GM12878 (cell line): Measurements from ENCODE around the gene BBS2. TPM values are rescaled to one million over a fixed set of nuclear protein-coding genes. Genes with fewer than 3 reads are reported as not detected.

Source experiments
- ATAC-seq: fragments of 200-7000 bp; cut with Tn5 transposase; 3 replicates; pipeline ENCODE4 v1.9.1; 2020; ENCODE audit warnings: mild to moderate bottlenecking, moderate library complexity
- BruUV-seq: library from RNA; stranded (reverse); fragments of 400-500 nt; replicated peaks from 2 replicates; lab custom pipeline; 2021; lab: Mats Ljungman, UMichigan
- CTCF ChIA-PET: fragments of 300-600 bp; sonication (Branson Sonifier 250); formaldehyde crosslinking; extraction: SDS; loops from one replicate; lab custom pipeline; 2021; ENCODE audit warnings: inconsistent platforms; lab: Yijun Ruan, JAX
- POLR2A ChIA-PET: fragments of 350-600 bp; formaldehyde crosslinking; extraction: SDS; loops from one replicate; lab custom pipeline; 2021; ENCODE audit warnings: inconsistent platforms; lab: Charles Lee
- RAD21 ChIA-PET: fragments of 300-600 bp; sonication (Branson Sonifier 250); formaldehyde crosslinking; loops from one replicate; lab custom pipeline; 2023; ENCODE audit warnings: antibody characterized with exemption; ENCODE audit not compliant: unreplicated experiment; lab: Charles Lee
- SMC1A ChIA-PET: fragments of 300-600 bp; sonication (Branson Sonifier 250); formaldehyde crosslinking; loops from one replicate; lab custom pipeline; 2023; ENCODE audit not compliant: unreplicated experiment, uncharacterized antibody; lab: Charles Lee
- DNase-seq: peaks from one replicate; pipeline ENCODE4 v3.0.0-alpha.2; 2011; ENCODE audit warnings: low read depth, low spot score
- FAIRE-seq: peaks from 3 replicates; lab custom pipeline; 2011; peaks lifted over from hg19 to GRCh38; lab: Jason Lieb, UNC
- H2AFZ ChIP-seq: 2 replicates; pipeline ENCODE4 v1.6.0; 2011; ENCODE audit warnings: low read depth, low read length, control low read depth; ENCODE audit not compliant: control insufficient read depth
- H3K27ac ChIP-seq: 2 replicates; pipeline ENCODE4 v1.5.1; 2011; ENCODE audit warnings: control low read depth; ENCODE audit not compliant: control insufficient read depth, insufficient read depth
- H3K27me3 ChIP-seq, 2 experiments: replicated peaks in 1 of 2; 2 replicates each; pipeline versions ENCODE4 v1.6.0 to v1.6.1; 2011; ENCODE audit warnings: low read length in 1 of 2; ENCODE audit not compliant: control insufficient read depth in 2 of 2, insufficient read depth in 2 of 2
- H3K36me3 ChIP-seq, 2 experiments: 2 replicates each; pipeline ENCODE4 v1.5.1; 2011; ENCODE audit warnings: low read length in 1 of 2; ENCODE audit not compliant: control insufficient read depth in 2 of 2, insufficient read depth in 2 of 2
- H3K4me1 ChIP-seq: 2 replicates; pipeline ENCODE4 v1.6.1; 2011; ENCODE audit warnings: mild to moderate bottlenecking, low read length, moderate library complexity, mixed read lengths; ENCODE audit not compliant: control insufficient read depth, insufficient read depth
- H3K4me2 ChIP-seq: 2 replicates; pipeline ENCODE4 v1.6.0; 2011; ENCODE audit warnings: control low read depth; ENCODE audit not compliant: control insufficient read depth, insufficient read depth
- H3K4me3 ChIP-seq: fragments of 200-600 bp; sonication (generic); 2 replicates; pipeline ENCODE4 v1.5.1; 2016
- H3K79me2 ChIP-seq: 2 replicates; pipeline ENCODE4 v1.6.0; 2011; ENCODE audit warnings: low read length; ENCODE audit not compliant: control insufficient read depth, insufficient read depth
- H3K9ac ChIP-seq: 2 replicates; pipeline ENCODE4 v1.8.0; 2011; ENCODE audit warnings: low read length, control low read depth, mixed read lengths; ENCODE audit not compliant: control insufficient read depth, insufficient read depth
- H3K9me3 ChIP-seq: replicated peaks from 3 replicates; pipeline ENCODE4 v1.5.1; 2011; ENCODE audit warnings: mild to moderate bottlenecking, low read length; ENCODE audit not compliant: control insufficient read depth, insufficient read depth
- H4K20me1 ChIP-seq: 2 replicates; pipeline ENCODE4 v1.6.0; 2011; ENCODE audit not compliant: control insufficient read depth, insufficient read depth
- NR2C1 ChIP-seq: fragments of 450-650 bp; IDR thresholded peaks from 2 replicates; pipeline ENCODE4 v1.6.1; 2017; ENCODE audit warnings: antibody characterized with exemption, mild to moderate bottlenecking, moderate library complexity
- PML ChIP-seq: IDR thresholded peaks from 2 replicates; pipeline ENCODE4 v1.6.1; 2012; ENCODE audit warnings: low read length, inconsistent platforms
- RAD21 ChIP-seq: IDR thresholded peaks from 2 replicates; pipeline ENCODE4 v1.6.1; 2011; ENCODE audit warnings: mild to moderate bottlenecking, low read depth, low read length, moderate library complexity; ENCODE audit not compliant: insufficient read depth
- RELB ChIP-seq: fragments of 450-650 bp; IDR thresholded peaks from 2 replicates; pipeline ENCODE4 v1.6.1; 2017; ENCODE audit warnings: low read depth, mild to moderate bottlenecking, moderate library complexity
- USF2 ChIP-seq: IDR thresholded peaks from 2 replicates; pipeline ENCODE4 v1.6.1; 2011; ENCODE audit warnings: low read depth, low read length, improper control_type of control experiment, borderline replicate concordance
- ZBTB40 ChIP-seq: fragments of 450-650 bp; IDR thresholded peaks from 2 replicates; pipeline ENCODE4 v1.6.1; 2016; ENCODE audit warnings: mild to moderate bottlenecking, moderate library complexity, borderline replicate concordance
- ZSCAN29 ChIP-seq: fragments of 450-650 bp; IDR thresholded peaks from 2 replicates; pipeline ENCODE4 v1.6.1; 2017; ENCODE audit warnings: mild to moderate bottlenecking, moderate library complexity
- ZZZ3 ChIP-seq: IDR thresholded peaks from 2 replicates; pipeline ENCODE4 v1.6.1; 2011; ENCODE audit warnings: low read depth; ENCODE audit not compliant: control insufficient read depth, insufficient read length
- WGBS: methylation state at CpG from one replicate; pipeline ENCODE4 v1.1.6; 2016; ENCODE audit warnings: low lambda C conversion rate; ENCODE audit not compliant: insufficient replicate concordance, insufficient coverage; ENCODE audit errors: missing lambda C conversion rate; 5-methylcytosine and 5-hydroxymethylcytosine counted together
- in situ Hi-C: fragments of 300-500 bp; cut with MboI; formaldehyde crosslinking; loops from 9 replicates; pipeline ENCODE4 v1.14.3; 2018; ENCODE audit warnings: mixed read lengths
- intact Hi-C: fragments of 100-400 bp; cut with micrococcal nuclease; formaldehyde crosslinking; loops from one replicate; pipeline ENCODE4 v1.14.2; 2022; ENCODE audit not compliant: unreplicated experiment
- polyA plus RNA-seq, 11 experiments: library from polyadenylated mRNA; depleted of rRNA in 4 of 11; unstranded in 6 of 11; stranded (reverse) in 5 of 11; fragments of >200 nt; fragmentation: Nextera tagmentation in 4 of 11; fragmentation: Illumina TruSeq in 1 of 11; extraction: Ambion mirVana in 4 of 11; extraction: Trizol in 1 of 11; gene quantifications; 1 replicate in 1 of 11; 2 replicates in 10 of 11; pipeline versions ENCODE4 v1.2.1 to v1.2.3, GENCODE V29; 2011 to 2016; ENCODE audit warnings: inconsistent platforms in 2 of 11, missing spikeins in 2 of 11, low read depth in 1 of 11
- total RNA-seq, 4 experiments: library from RNA; depleted of rRNA in 3 of 4; stranded (reverse); fragments of >200 nt in 3 of 4; fragmentation: Illumina TruSeq in 1 of 4; extraction: Trizol in 1 of 4; gene quantifications; 2 replicates each; pipeline versions ENCODE4 v1.2.1 to v1.2.3, GENCODE V29; 2013 to 2021
- TF ChIP-seq, protein P1 (sequence below): fragments of 450-650 bp; formaldehyde crosslinking; IDR thresholded peaks from 2 replicates; pipeline ENCODE4 v1.4.0; 2022; ENCODE audit warnings: mild to moderate bottlenecking, moderate library complexity

The BBS2 gene
- total and polyA plus RNA-seq, 10 of the 15 experiments (the other 5 are each of a cell fraction or from before 2014, with no cell fraction given) = 4.9 to 38.3 (median 16.4) TPM

DNA sequence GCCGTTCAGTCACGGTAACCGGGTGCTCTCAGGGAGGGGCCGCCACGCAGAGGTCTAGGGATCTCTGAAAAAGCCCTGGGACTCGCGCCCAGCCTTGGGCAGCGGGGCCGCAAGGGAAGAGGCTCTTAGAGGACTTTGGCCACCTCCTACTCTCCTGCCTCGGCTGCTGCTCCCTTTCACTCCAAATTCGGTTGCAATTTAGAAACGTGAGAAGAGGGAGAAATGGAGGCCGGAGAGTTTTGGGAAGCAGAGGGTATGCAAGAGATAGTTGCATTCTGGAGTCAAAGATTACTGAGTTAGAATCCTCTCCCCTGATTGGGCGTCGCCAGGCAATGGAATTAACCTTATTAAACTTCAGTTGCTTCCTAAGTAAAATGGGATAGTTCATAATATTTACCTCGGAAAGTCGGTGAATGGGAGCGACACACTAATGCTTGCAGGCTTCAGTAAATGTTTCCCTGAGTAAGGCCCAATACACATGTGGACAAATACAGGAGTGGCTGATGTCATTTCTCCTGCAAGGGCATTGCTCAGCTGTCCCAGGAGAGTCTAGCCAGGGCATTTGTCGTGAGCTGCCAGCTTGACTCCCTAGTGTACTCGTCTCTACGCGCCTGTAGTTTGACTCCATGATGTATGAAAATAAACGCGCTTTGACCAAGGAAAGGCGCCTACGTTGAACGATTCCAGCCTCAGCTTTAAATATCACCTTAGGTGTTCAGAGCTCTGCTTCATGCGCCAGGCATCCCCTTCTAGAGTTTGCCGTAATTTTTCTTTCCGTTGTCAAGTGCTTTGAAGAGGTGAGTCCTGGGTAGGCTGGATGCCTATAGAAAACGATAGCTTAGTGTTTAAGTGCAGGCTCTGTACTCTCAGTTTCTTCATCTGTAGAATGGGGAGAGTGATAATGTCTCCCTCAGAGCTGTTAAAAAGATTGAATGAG, 67.8 kb downstream of the BBS2 start:
- ATAC-seq (peak; percentile 63), FAIRE-seq (no peak), DNase-seq (no peak)
- Histone ChIP-seq H2AFZ (peak overlapping the region; percentile 62), H3K9me3 (no peaks in the 10 kb centered on the region), H3K27ac (peak overlapping the region; percentile 43), H3K4me3 (peak overlapping the region; percentile 94), H3K27me3 (no peaks in the 10 kb centered on the region), H3K9ac (peak overlapping the region; percentile 70), H3K4me1 (peaks cover 3% of the 10 kb centered on the region; the same call in 1 of the 2 replicates), H3K36me3 (peaks cover 0 to 15% of the 10 kb centered on the region in 2 experiments; a peak in 3 of 4 replicates), H3K79me2 (peaks cover 66% of the 10 kb centered on the region), H4K20me1 (no peaks in the 10 kb centered on the region), H3K4me2 (peak overlapping the region; percentile 81)
- WGBS = 2% methylated on average over 31 of the region's 31 CpGs
- BruUV-seq = TSS peak; percentile 79
- RAD21 ChIA-PET = interaction anchor here (0.7 to 1.4 kb wide), 6 partner anchors 28 to 249 kb away, joined by 3 to 11 read pairs (median 4); partner anchors contain the start of gene BBS2
- intact Hi-C loops = no loop called here
- SMC1A ChIA-PET = interaction anchor here (0.5 to 1.3 kb wide), 7 partner anchors 12 to 127 kb away, joined by 3 to 8 read pairs (median 4); no protein-coding TSS in a partner anchor
- CTCF ChIA-PET = interaction anchor here (0.8 to 2.2 kb wide), 8 partner anchors 8 to 250 kb away, joined by 3 to 9 read pairs (median 4); no protein-coding TSS in a partner anchor
- POLR2A ChIA-PET = interaction anchor here (0.6 to 2.3 kb wide), 9 partner anchors 9 to 95 kb away, joined by 3 to 8 read pairs (median 4); no protein-coding TSS in a partner anchor
- in situ Hi-C loops = no loop called here
- no peak for TF ChIP-seq RELB
- TF ChIP-seq USF2 = no peak
- TF ChIP-seq ZSCAN29 = no peak
- TF ChIP-seq RAD21 = no peak
- no peak for TF ChIP-seq PML
- TF ChIP-seq, protein P1, sequence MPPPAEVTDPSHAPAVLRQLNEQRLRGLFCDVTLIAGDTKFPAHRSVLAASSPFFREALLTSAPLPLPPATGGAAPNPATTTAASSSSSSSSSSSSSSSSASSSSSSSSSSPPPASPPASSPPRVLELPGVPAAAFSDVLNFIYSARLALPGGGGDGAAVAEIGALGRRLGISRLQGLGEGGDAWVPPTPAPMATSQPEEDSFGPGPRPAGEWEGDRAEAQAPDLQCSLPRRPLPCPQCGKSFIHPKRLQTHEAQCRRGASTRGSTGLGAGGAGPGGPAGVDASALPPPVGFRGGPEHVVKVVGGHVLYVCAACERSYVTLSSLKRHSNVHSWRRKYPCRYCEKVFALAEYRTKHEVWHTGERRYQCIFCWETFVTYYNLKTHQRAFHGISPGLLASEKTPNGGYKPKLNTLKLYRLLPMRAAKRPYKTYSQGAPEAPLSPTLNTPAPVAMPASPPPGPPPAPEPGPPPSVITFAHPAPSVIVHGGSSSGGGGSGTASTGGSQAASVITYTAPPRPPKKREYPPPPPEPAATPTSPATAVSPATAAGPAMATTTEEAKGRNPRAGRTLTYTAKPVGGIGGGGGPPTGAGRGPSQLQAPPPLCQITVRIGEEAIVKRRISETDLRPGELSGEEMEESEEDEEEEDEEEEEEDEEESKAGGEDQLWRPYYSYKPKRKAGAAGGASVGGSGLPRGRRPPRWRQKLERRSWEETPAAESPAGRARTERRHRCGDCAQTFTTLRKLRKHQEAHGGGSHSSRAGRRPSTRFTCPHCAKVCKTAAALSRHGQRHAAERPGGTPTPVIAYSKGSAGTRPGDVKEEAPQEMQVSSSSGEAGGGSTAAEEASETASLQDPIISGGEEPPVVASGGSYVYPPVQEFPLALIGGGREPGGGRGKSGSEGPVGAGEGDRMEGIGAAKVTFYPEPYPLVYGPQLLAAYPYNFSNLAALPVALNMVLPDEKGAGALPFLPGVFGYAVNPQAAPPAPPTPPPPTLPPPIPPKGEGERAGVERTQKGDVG = no peak
- TF ChIP-seq NR2C1 = no peak
- no peak for TF ChIP-seq ZBTB40
- TF ChIP-seq ZZZ3 = no peak
